HEK293 (cell line): ENCODE results near the gene MRPL46.

Experiments
- CTCF ChIA-PET: fragments of 350-600 bp; formaldehyde crosslinking; extraction: SDS; loops from one replicate; lab custom pipeline; 2021; ENCODE audit warnings: antibody characterized with exemption; lab: Yijun Ruan, JAX
- POLR2A ChIA-PET: fragments of 300-600 bp; formaldehyde crosslinking; extraction: SDS; loops from one replicate; lab custom pipeline; 2020; ENCODE audit warnings: antibody characterized with exemption, inconsistent platforms; lab: Yijun Ruan, JAX
- H3K27ac ChIP-seq: fragments of 200-500 bp; sonication (Bioruptor generic); 2 replicates; pipeline ENCODE4 v1.5.1; 2014; ENCODE audit warnings: low read depth, low read length, control low read depth, inconsistent platforms; ENCODE audit errors: extremely low read depth
- H3K36me3 ChIP-seq, 2 experiments: fragments of 200-500 bp in 1 of 2; sonication (Bioruptor generic) in 1 of 2; 1 replicate in 1 of 2; 2 replicates in 1 of 2; pipeline ENCODE4 v1.5.1; 2014 to 2017; ENCODE audit warnings: inconsistent platforms in 2 of 2, low read length in 2 of 2; ENCODE audit not compliant: control insufficient read depth in 2 of 2, insufficient read depth in 1 of 2
- H3K4me1 ChIP-seq: fragments of 200-500 bp; sonication (Bioruptor generic); 2 replicates; pipeline ENCODE4 v1.5.1; 2014; ENCODE audit warnings: mild to moderate bottlenecking, low read length, inconsistent platforms; ENCODE audit not compliant: control insufficient read depth, insufficient read depth
- H3K4me3 ChIP-seq: 2 replicates; pipeline ENCODE4 v1.5.1; 2011; ENCODE audit warnings: low read depth, mild to moderate bottlenecking, control low read depth, low read length, moderate library complexity
- H3K9me3 ChIP-seq: fragments of 200-500 bp; sonication (Bioruptor generic); 2 replicates; pipeline ENCODE4 v1.5.1; 2014; ENCODE audit warnings: low read depth, low read length, inconsistent platforms; ENCODE audit not compliant: control insufficient read depth, insufficient read depth
- GLI4 ChIP-seq: fragments of 450-650 bp; formaldehyde crosslinking; IDR thresholded peaks from 2 replicates; pipeline ENCODE4 v1.5.1; 2016; ENCODE audit warnings: missing biosample characterization, missing genetic modification characterization
- KLF1 ChIP-seq: fragments of 450-650 bp; formaldehyde crosslinking; IDR thresholded peaks from 2 replicates; pipeline ENCODE4 v1.5.1; 2016; ENCODE audit warnings: missing biosample characterization, missing genetic modification characterization
- KLF10 ChIP-seq: fragments of 450-650 bp; IDR thresholded peaks from 2 replicates; pipeline ENCODE4 v1.5.1; 2018; ENCODE audit warnings: missing biosample characterization, mild to moderate bottlenecking, missing genetic modification characterization
- KLF9 ChIP-seq: fragments of 450-650 bp; formaldehyde crosslinking; IDR thresholded peaks from 2 replicates; pipeline ENCODE4 v1.5.1; 2016; ENCODE audit warnings: missing biosample characterization, missing genetic modification characterization, low read depth
- OVOL3 ChIP-seq: fragments of 450-650 bp; formaldehyde crosslinking; IDR thresholded peaks from 2 replicates; pipeline ENCODE4 v1.5.1; 2016; ENCODE audit warnings: missing biosample characterization, missing genetic modification characterization
- ZFP41 ChIP-seq: fragments of 450-650 bp; formaldehyde crosslinking; IDR thresholded peaks from 2 replicates; pipeline ENCODE4 v1.5.1; 2016; ENCODE audit warnings: missing biosample characterization, missing genetic modification characterization, borderline replicate concordance
- ZFP69B ChIP-seq: fragments of 450-650 bp; formaldehyde crosslinking; IDR thresholded peaks from 2 replicates; pipeline ENCODE4 v1.5.1; 2016; ENCODE audit warnings: missing biosample characterization, missing genetic modification characterization
- ZNF10 ChIP-seq: fragments of 450-650 bp; formaldehyde crosslinking; IDR thresholded peaks from 2 replicates; pipeline ENCODE4 v1.5.1; 2017; ENCODE audit warnings: missing biosample characterization, missing genetic modification characterization
- ZNF174 ChIP-seq: fragments of 450-650 bp; formaldehyde crosslinking; IDR thresholded peaks from 2 replicates; pipeline ENCODE4 v1.5.0; 2017; ENCODE audit warnings: missing biosample characterization, mild to moderate bottlenecking, missing genetic modification characterization
- ZNF211 ChIP-seq: fragments of 450-650 bp; formaldehyde crosslinking; IDR thresholded peaks from 2 replicates; pipeline ENCODE4 v1.5.1; 2016; ENCODE audit warnings: low read depth, missing biosample characterization, missing genetic modification characterization
- ZNF24 ChIP-seq: fragments of 450-650 bp; formaldehyde crosslinking; IDR thresholded peaks from 2 replicates; pipeline ENCODE4 v1.5.1; 2016; ENCODE audit warnings: missing biosample characterization, missing genetic modification characterization
- ZNF404 ChIP-seq: fragments of 450-650 bp; formaldehyde crosslinking; IDR thresholded peaks from 2 replicates; pipeline ENCODE4 v1.5.1; 2017; ENCODE audit warnings: missing biosample characterization, missing genetic modification characterization
- ZNF48 ChIP-seq: fragments of 450-650 bp; formaldehyde crosslinking; IDR thresholded peaks from 2 replicates; pipeline ENCODE4 v1.5.1; 2016; ENCODE audit warnings: missing biosample characterization, missing genetic modification characterization
- ZNF555 ChIP-seq: fragments of 450-650 bp; formaldehyde crosslinking; conservative IDR thresholded peaks from 2 replicates; pipeline ENCODE4 v1.5.1; 2017; ENCODE audit warnings: missing biosample characterization, mild to moderate bottlenecking, missing genetic modification characterization, inconsistent platforms
- ZNF585B ChIP-seq: fragments of 450-650 bp; formaldehyde crosslinking; IDR thresholded peaks from 2 replicates; pipeline ENCODE4 v1.5.1; 2016; ENCODE audit warnings: missing biosample characterization, missing genetic modification characterization
- ZNF596 ChIP-seq: fragments of 450-650 bp; IDR thresholded peaks from 2 replicates; pipeline ENCODE4 v1.5.0; 2018; ENCODE audit warnings: missing biosample characterization, mild to moderate bottlenecking, missing genetic modification characterization, moderate library complexity
- ZNF624 ChIP-seq: fragments of 450-650 bp; formaldehyde crosslinking; IDR thresholded peaks from 2 replicates; pipeline ENCODE4 v1.5.1; 2017; ENCODE audit warnings: missing biosample characterization, missing genetic modification characterization
- ZNF701 ChIP-seq: fragments of 450-650 bp; formaldehyde crosslinking; IDR thresholded peaks from 2 replicates; pipeline ENCODE4 v1.5.1; 2016; ENCODE audit warnings: missing biosample characterization, missing genetic modification characterization
- ZNF768 ChIP-seq: fragments of 450-650 bp; formaldehyde crosslinking; IDR thresholded peaks from 2 replicates; pipeline ENCODE4 v1.5.1; 2018; ENCODE audit warnings: missing biosample characterization, mild to moderate bottlenecking, missing genetic modification characterization
- ZSCAN30 ChIP-seq: fragments of 450-650 bp; IDR thresholded peaks from 2 replicates; pipeline ENCODE4 v1.5.1; 2018; ENCODE audit warnings: missing biosample characterization, mild to moderate bottlenecking, missing genetic modification characterization, moderate library complexity
- ZSCAN4 ChIP-seq: fragments of 450-650 bp; formaldehyde crosslinking; IDR thresholded peaks from 2 replicates; pipeline ENCODE4 v1.5.1; 2017; ENCODE audit warnings: missing biosample characterization, missing genetic modification characterization
- TF ChIP-seq, protein P1 (sequence below): fragments of 450-650 bp; formaldehyde crosslinking; IDR thresholded peaks from 2 replicates; pipeline ENCODE4 v1.5.1; 2016; ENCODE audit warnings: missing biosample characterization, missing genetic modification characterization

Gene MRPL46

DNA sequence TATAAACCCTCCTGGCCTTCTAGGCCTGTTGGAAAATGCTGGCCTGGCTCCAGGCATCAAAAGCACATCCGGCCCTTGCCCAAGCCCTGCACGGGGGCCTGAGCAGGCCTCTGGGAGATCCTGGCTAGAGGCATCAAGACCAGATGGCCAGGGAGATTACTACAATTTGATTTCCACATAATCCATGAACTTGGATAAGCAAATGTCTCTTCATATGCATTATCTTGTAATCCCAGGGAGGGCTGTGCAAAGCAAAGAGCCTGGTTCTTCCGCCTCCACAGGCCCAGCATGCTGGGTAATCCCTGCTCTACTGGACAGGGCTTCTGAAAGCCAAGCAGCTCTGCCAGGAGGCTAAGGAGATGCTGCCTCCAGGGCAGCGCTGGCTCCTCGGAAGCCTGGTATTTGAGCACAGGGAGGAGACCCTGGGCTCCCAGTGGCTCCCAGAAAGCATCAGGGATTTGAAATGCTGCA, 18.2 kb downstream of the MRPL46 start:
- POLR2A ChIA-PET: interaction anchor here (1.4 kb wide), 1 partner anchor 18 kb away, joined by 5 read pairs; the partner anchor contains the start of genes MRPL46 and MRPS11
- H3K27ac ChIP-seq: no peak overlapping the region

GRCh38 chr15:88447741-88448140, 19.4 kb downstream of the MRPL46 start:
- TF ChIP-seq ZNF585B (tag by site-specific recombination) (no peak), ZNF555 (tag by site-specific recombination) (no peak), ZNF10 (tag by site-specific recombination) (no peak), ZFP69B (tag by site-specific recombination) (no peak), ZNF624 (tag by site-specific recombination) (no peak), ZFP41 (tag by site-specific recombination) (no peak), ZNF211 (no peak)
- TF ChIP-seq, all 188 proteins: peak for 0
- CTCF ChIA-PET: interaction anchor here (0.7 to 9.4 kb wide), 3 partner anchors 114 to 201 kb away, joined by 3 to 110 read pairs (median 4); no protein-coding TSS in a partner anchor
- no peaks in the 10 kb centered on the region; the same call in 1 of the 2 replicates for H3K9me3 ChIP-seq
- no peaks in the 10 kb centered on the region for H3K4me1 ChIP-seq
- POLR2A ChIA-PET: no interaction called here
- H3K4me3 ChIP-seq: no peak overlapping the region
- H3K27ac ChIP-seq: no peak overlapping the region
- no peaks in the 10 kb centered on the region for H3K36me3 ChIP-seq

More for the DNA sequence above, 18.2 kb downstream of the MRPL46 start:
- CTCF ChIA-PET: interaction anchor here (0.6 to 9.4 kb wide), 13 partner anchors 10 to 1543 kb away, joined by 3 to 110 read pairs (median 5); partner anchors contain the start of genes MRPL46, MRPS11 and NTRK3
- Histone ChIP-seq H3K36me3 (no peaks in the 10 kb centered on the region), H3K9me3 (no peaks in the 10 kb centered on the region), H3K4me1 (no peaks in the 10 kb centered on the region), H3K4me3 (no peak overlapping the region)
- TF ChIP-seq, protein P1, sequence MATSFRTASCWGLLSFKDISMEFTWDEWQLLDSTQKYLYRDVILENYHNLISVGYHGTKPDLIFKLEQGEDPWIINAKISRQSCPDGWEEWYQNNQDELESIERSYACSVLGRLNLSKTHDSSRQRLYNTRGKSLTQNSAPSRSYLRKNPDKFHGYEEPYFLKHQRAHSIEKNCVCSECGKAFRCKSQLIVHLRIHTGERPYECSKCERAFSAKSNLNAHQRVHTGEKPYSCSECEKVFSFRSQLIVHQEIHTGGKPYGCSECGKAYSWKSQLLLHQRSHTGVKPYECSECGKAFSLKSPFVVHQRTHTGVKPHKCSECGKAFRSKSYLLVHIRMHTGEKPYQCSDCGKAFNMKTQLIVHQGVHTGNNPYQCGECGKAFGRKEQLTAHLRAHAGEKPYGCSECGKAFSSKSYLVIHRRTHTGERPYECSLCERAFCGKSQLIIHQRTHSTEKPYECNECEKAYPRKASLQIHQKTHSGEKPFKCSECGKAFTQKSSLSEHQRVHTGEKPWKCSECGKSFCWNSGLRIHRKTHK: no peak
- TF ChIP-seq ZSCAN4 (tag by site-specific recombination): no peak
- TF ChIP-seq ZNF24 (tag by site-specific recombination): no peak
- TF ChIP-seq ZNF48 (tag by site-specific recombination): no peak
- no peak for TF ChIP-seq ZNF404
- TF ChIP-seq OVOL3 (tag by site-specific recombination): no peak
- TF ChIP-seq ZNF585B (tag by site-specific recombination): no peak
- no peak for TF ChIP-seq ZNF701
- no peak for TF ChIP-seq ZNF596 (tag by site-specific recombination)
- TF ChIP-seq ZNF768 (tag by site-specific recombination): no peak
- TF ChIP-seq KLF9 (tag by site-specific recombination): no peak
- TF ChIP-seq GLI4 (tag by site-specific recombination): no peak
- TF ChIP-seq ZNF174 (tag by site-specific recombination): no peak
- no peak for TF ChIP-seq KLF10
- no peak for TF ChIP-seq ZSCAN30 (tag by site-specific recombination)

- H3K9me3 ChIP-seq: no peaks in the 10 kb centered on the region; the same call in 1 of the 2 replicates
- no peak for TF ChIP-seq KLF1 (tag by site-specific recombination)
- POLR2A ChIA-PET: no interaction called here
- H3K4me1 ChIP-seq: no peaks in the 10 kb centered on the region
- no peaks in the 10 kb centered on the region for H3K36me3 ChIP-seq
- CTCF ChIA-PET: interaction anchor here (1.0 to 9.4 kb wide), 2 partner anchors 201 to 227 kb away, joined by 3 to 110 read pairs; no protein-coding TSS in a partner anchor
- H3K27ac ChIP-seq: no peak overlapping the region
- no peak overlapping the region for H3K4me3 ChIP-seq
These were observed 20.0 kb downstream of the MRPL46 start for GRCh38 chr15:88447206-88447605.
